Peyer's patch (tissue), 4 donors: ENCODE measurements around the gene CD8B. TPM values are rescaled to one million over a fixed set of nuclear protein-coding genes. Genes with fewer than 3 reads are reported as not detected.

Experiments used
- DNase-seq, 3 donors: peaks; one replicate each; pipeline ENCODE4 v3.0.0-alpha.2; 2017 to 2019
- H3K27ac ChIP-seq, 4 donors: fragments of 200-600 bp; sonication (generic); one replicate each; pipeline ENCODE4 v1.5.1; 2016 to 2019
- H3K27me3 ChIP-seq, 2 donors: fragments of 200-600 bp; sonication (generic); one replicate each; pipeline ENCODE4 v1.5.1; 2019
- H3K36me3 ChIP-seq, 3 donors: fragments of 200-600 bp; sonication (generic); one replicate each; pipeline ENCODE4 v1.5.1; 2016 to 2019
- H3K4me1 ChIP-seq, 4 donors: fragments of 200-600 bp; sonication (generic); one replicate each; pipeline ENCODE4 v1.5.1; 2016 to 2019
- H3K4me3 ChIP-seq, 4 donors: fragments of 200-600 bp; sonication (generic); 1 replicate in 3 of 4; 2 replicates in 1 of 4; pipeline ENCODE4 v1.5.1; 2016 to 2019; ENCODE audit warnings: mild to moderate bottlenecking in 1 of 4
- H3K9me3 ChIP-seq, 4 donors: fragments of 200-600 bp; sonication (generic); one replicate each; pipeline ENCODE4 v1.5.1; 2016 to 2019; ENCODE audit warnings: mild to moderate bottlenecking in 1 of 4
- CTCF ChIP-seq, 6 experiments: fragments of 450-650 bp in 4 of 6; fragments of 200-600 bp in 2 of 6; sonication (generic) in 1 of 6; IDR thresholded peaks; one replicate each; pipeline ENCODE4 v1.5.1; 2017 to 2019; ENCODE audit warnings: antibody characterized with exemption in 6 of 6, mild to moderate bottlenecking in 3 of 6, moderate library complexity in 1 of 6
- POLR2A ChIP-seq, 2 donors: fragments of 450-650 bp; IDR thresholded peaks; one replicate each; pipeline ENCODE4 v1.5.1; 2017; ENCODE audit warnings: antibody characterized with exemption in 2 of 2, mild to moderate bottlenecking in 2 of 2, moderate library complexity in 2 of 2
- total RNA-seq, 4 donors: library from RNA; depleted of rRNA; stranded (reverse); fragments of >200 nt; gene quantifications; one replicate each; pipeline ENCODE4 v1.1.0, GENCODE V29; 2016

The CD8B gene
- total RNA-seq, 4 donors from 2014 or later: 3.8 to 30.5 (median 21.6) TPM

- no peak for DNase-seq
- TF ChIP-seq POLR2A (IDR thresholded peaks at IDR 0.05) (no peak), CTCF (IDR thresholded peaks at IDR 0.05) (no peak)
- Histone ChIP-seq H3K4me3 (peak overlapping the region in 1 of 4 donors; percentile 2), H3K27ac (peak overlapping the region in 1 of 4 donors; percentile 5), H3K4me1 (peaks cover 0 to 4% (median 0%) of the 10 kb centered on the region in 4 donors), H3K36me3 (no peaks in the 10 kb centered on the region), H3K9me3 (no peaks in the 10 kb centered on the region), H3K27me3 (no peaks in the 10 kb centered on the region)
Observed at GRCh38 chr2:86821842-86822241, 39.8 kb downstream of the CD8B start.

- Histone ChIP-seq H3K9me3 (no peaks in the 10 kb centered on the region), H3K4me1 (peaks cover 0 to 4% (median 0%) of the 10 kb centered on the region in 4 donors), H3K27ac (peak overlapping the region in 1 of 4 donors; percentile 5), H3K36me3 (no peaks in the 10 kb centered on the region), H3K4me3 (peak overlapping the region in 1 of 4 donors; percentile 2), H3K27me3 (no peaks in the 10 kb centered on the region)
- no peak for DNase-seq
- TF ChIP-seq CTCF (IDR thresholded peaks at IDR 0.05) (no peak), POLR2A (IDR thresholded peaks at IDR 0.05) (no peak)
Observed at GRCh38 chr2:86821306-86821705, 40.4 kb downstream of the CD8B start.

GRCh38 chr2:86818957-86819356 lies 42.7 kb downstream of the CD8B start:
- no peak overlapping the region for H3K4me3 ChIP-seq
- no peaks in the 10 kb centered on the region for H3K9me3 ChIP-seq
- H3K36me3 ChIP-seq: no peaks in the 10 kb centered on the region
- TF ChIP-seq CTCF (IDR thresholded peaks at IDR 0.05): no peak
- TF ChIP-seq POLR2A (IDR thresholded peaks at IDR 0.05): no peak
- no peak for DNase-seq
- H3K27me3 ChIP-seq: no peaks in the 10 kb centered on the region
- peak overlapping the region in 2 of 4 donors; percentile 8 to 19 for H3K27ac ChIP-seq
- peaks cover 0 to 9% (median 0%) of the 10 kb centered on the region in 4 donors for H3K4me1 ChIP-seq

GRCh38 chr2:86818114-86818801 lies 43.4 kb downstream of the CD8B start:
- TF ChIP-seq CTCF (IDR thresholded peaks at IDR 0.05): no peak
- TF ChIP-seq POLR2A (IDR thresholded peaks at IDR 0.05): no peak
- no peaks in the 10 kb centered on the region for H3K36me3 ChIP-seq
- H3K27me3 ChIP-seq: no peaks in the 10 kb centered on the region
- peaks cover 0 to 9% (median 0%) of the 10 kb centered on the region in 4 donors for H3K4me1 ChIP-seq
- no peak overlapping the region for H3K4me3 ChIP-seq
- H3K27ac ChIP-seq: peak overlapping the region in 2 of 4 donors; percentile 19 to 27
- no peaks in the 10 kb centered on the region for H3K9me3 ChIP-seq
- DNase-seq: no peak

DNA sequence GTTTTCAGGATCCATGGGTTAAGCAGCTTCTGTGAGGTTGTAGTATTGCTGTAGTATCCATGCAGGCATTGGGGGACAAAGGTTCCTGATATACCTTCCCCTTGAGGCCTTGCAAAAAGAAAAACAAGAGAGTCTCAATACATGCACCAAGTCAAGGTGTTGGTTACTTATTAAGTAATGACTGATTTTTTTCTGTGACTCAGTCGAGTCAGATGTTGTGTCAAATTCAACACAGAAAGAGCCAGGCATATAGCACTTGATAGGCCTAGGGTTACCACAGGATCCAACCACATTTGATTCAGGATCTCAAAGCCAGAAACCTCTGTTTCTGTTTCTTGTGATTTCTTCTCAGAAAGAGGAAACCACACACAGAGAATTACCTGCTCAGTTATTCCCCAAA lies 46.1 kb downstream of the CD8B start:
- Histone ChIP-seq H3K36me3 (no peaks in the 10 kb centered on the region), H3K27ac (peak overlapping the region in 1 of 4 donors; percentile 53), H3K9me3 (no peaks in the 10 kb centered on the region), H3K4me1 (peaks cover 0 to 9% (median 0%) of the 10 kb centered on the region in 4 donors), H3K4me3 (no peak overlapping the region), H3K27me3 (no peaks in the 10 kb centered on the region)
- TF ChIP-seq CTCF (IDR thresholded peaks at IDR 0.05) (no peak), POLR2A (IDR thresholded peaks at IDR 0.05) (no peak)
- no peak for DNase-seq
